PC-9 (cell line): ENCODE measurements around the gene WDR93. TPM values are rescaled to one million over a fixed set of nuclear protein-coding genes. Genes with fewer than 3 reads are reported as not detected.
A peak's percentile ranks its signal among the peaks of the same experiment; 100 is the strongest.

ENCODE experiments used
- BruUV-seq: library from RNA; stranded (reverse); fragments of 400-500 nt; replicated peaks from 2 replicates; lab custom pipeline; 2021; lab: Mats Ljungman, UMichigan
- CTCF ChIA-PET: fragments of 300-600 bp; sonication (Branson Sonifier 250); formaldehyde crosslinking; loops from one replicate; lab custom pipeline; 2022; ENCODE audit warnings: antibody characterized with exemption; lab: Charles Lee
- POLR2A ChIA-PET: fragments of 300-600 bp; sonication (Branson Sonifier 250); formaldehyde crosslinking; loops from one replicate; lab custom pipeline; 2022; ENCODE audit warnings: antibody characterized with exemption; ENCODE audit not compliant: unreplicated experiment; lab: Charles Lee
- DNase-seq, 2 experiments: peaks; one replicate each; pipeline versions ENCODE4 v3.0.0 to v3.0.0-alpha.2; 2015 to 2022; ENCODE audit warnings: mixed read lengths in 1 of 2
- H2AFZ ChIP-seq: fragments of 200-600 bp; sonication (generic); 2 replicates; pipeline ENCODE4 v1.8.1; 2017; ENCODE audit warnings: antibody characterized with exemption
- H3F3A ChIP-seq: fragments of 200-600 bp; sonication (generic); 2 replicates; pipeline ENCODE4 v1.8.1; 2017; ENCODE audit warnings: antibody characterized with exemption, mild to moderate bottlenecking, low read depth; ENCODE audit not compliant: insufficient read depth
- H3K27ac ChIP-seq: fragments of 200-600 bp; sonication (generic); 2 replicates; pipeline ENCODE4 v1.6.1; 2016; ENCODE audit warnings: mixed run types
- H3K27me3 ChIP-seq: fragments of 200-600 bp; sonication (generic); 2 replicates; pipeline ENCODE4 v1.6.1; 2016; ENCODE audit warnings: low read depth, mixed run types; ENCODE audit not compliant: insufficient read depth
- H3K36me3 ChIP-seq: fragments of 200-600 bp; sonication (generic); 2 replicates; pipeline ENCODE4 v1.6.1; 2016; ENCODE audit warnings: low read depth, mixed run types
- H3K4me1 ChIP-seq: fragments of 200-600 bp; sonication (generic); replicated peaks from 2 replicates; pipeline ENCODE4 v1.6.1; 2016; ENCODE audit warnings: mixed run types; ENCODE audit not compliant: insufficient read depth
- H3K4me2 ChIP-seq: fragments of 200-600 bp; sonication (generic); 2 replicates; pipeline ENCODE4 v1.6.1; 2017; ENCODE audit warnings: mixed run types
- H3K4me3 ChIP-seq: fragments of 200-600 bp; sonication (generic); 2 replicates; pipeline ENCODE4 v1.6.1; 2016; ENCODE audit warnings: mixed run types
- H3K79me2 ChIP-seq: fragments of 200-600 bp; sonication (generic); 2 replicates; pipeline ENCODE4 v1.6.1; 2017; ENCODE audit warnings: low read depth, mixed run types
- H3K9me2 ChIP-seq: fragments of 200-600 bp; sonication (generic); 2 replicates; pipeline ENCODE4 v1.8.1; 2017; ENCODE audit warnings: mild to moderate bottlenecking; ENCODE audit not compliant: insufficient read depth
- H3K9me3 ChIP-seq: fragments of 200-600 bp; sonication (generic); 2 replicates; pipeline ENCODE4 v1.8.1; 2016; ENCODE audit warnings: low read depth; ENCODE audit not compliant: insufficient read depth
- H4K20me1 ChIP-seq: fragments of 200-600 bp; sonication (generic); 2 replicates; pipeline ENCODE4 v1.8.1; 2017; ENCODE audit not compliant: insufficient read depth
- CTCF ChIP-seq: fragments of 200-600 bp; sonication (generic); conservative IDR thresholded peaks from 2 replicates; pipeline ENCODE4 v1.6.1; 2017; ENCODE audit warnings: mixed run types, antibody characterized with exemption, mild to moderate bottlenecking, moderate library complexity
- EZH2 ChIP-seq: fragments of 200-600 bp; sonication (generic); IDR thresholded peaks from 2 replicates; pipeline ENCODE4 v1.8.0; 2017; ENCODE audit warnings: antibody characterized with exemption, low read depth
- intact Hi-C: fragments of 100-400 bp; cut with micrococcal nuclease; formaldehyde crosslinking; loops from one replicate; pipeline ENCODE4 v1.10.0; 2022; ENCODE audit not compliant: unreplicated experiment
- total RNA-seq: library from RNA; stranded (reverse); gene quantifications from 2 replicates; pipeline ENCODE4 v1.2.3, GENCODE V29; 2021

The WDR93 gene
- total RNA-seq, 1 experiment from 2014 or later, result 1.8 TPM

DNA sequence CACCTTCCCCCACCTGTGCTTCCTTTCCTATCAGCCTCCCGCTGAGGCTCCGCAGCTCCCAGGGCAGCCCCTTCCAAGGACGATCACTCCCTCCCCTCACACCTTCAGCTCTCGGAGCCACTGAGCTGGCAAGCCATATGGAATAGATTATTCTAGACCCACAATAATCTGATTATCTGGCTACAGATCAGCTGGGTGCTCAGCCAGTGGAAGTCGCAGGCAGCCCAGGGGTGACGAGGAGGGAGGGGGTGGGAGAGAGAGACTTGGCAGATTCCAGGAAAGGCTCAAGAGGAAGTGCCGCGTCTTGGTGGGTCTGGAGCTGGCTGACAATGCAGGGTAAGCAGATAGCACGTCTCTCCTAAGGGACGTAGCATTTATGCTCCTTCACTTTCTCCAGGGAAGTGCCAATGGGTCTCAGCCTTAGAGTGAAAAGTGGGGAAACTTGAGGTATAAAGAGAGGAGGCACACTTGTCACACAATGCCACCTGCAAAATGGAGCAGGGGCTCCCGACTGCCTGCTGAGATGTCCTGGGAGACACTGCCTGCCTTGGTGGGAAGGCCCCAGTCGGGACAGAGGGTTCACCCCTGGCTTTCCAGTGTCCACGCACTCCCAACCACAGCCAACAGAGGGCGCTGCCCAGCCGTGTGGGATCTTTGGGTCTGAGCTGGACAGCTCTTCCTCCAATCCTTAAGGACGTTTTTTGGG, 69.8 kb downstream of the WDR93 start:
- DNase-seq, result peak in 1 of 2 experiments; percentile 85

DNA sequence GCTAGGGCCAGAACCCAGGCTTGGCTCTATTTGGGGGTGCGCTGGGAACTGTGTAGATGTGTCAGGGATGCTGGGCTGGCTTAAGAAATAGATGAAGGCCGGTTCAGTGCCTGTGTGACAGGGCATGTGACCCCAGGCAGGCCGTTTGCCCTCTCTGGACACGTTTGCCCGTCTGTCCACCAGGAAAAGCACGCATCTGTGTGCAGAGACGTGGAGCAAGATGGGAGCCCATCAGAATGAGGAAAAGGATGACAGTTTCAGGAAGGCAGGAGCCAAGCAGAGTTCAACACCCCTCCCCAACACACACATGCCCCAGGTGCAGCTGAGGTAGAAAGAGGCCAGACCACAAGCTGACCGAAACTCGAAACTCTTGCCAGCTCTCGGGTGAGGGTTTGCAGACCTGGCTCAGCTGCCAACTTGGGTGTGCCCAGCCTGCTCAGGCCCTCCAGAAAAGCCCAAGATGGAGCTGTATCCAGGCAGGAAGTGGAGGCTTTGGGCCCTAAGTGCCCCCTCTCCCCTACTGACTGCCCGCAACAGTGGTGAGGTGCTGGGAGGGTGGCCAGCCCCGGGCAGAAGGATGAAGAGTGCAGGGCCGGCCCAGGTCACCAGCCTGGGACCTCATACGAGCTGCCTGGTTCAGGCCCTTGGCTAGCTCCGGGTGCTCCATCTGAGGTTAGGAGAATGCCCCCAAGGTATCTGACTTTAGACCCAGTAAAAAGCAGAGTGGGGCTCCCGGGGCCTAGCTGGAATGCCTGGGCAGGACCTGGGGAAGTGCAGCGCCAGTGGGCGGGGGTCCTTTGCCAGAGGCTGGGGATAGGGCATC, 70.6 kb downstream of the WDR93 start:
- ChIA-PET CTCF (interaction anchor here (0.5 to 2.5 kb wide), 13 partner anchors 12 to 554 kb away, joined by 3 to 45 read pairs (median 5); no protein-coding TSS in a partner anchor), POLR2A (interaction anchor here (0.6 to 1.4 kb wide), 5 partner anchors 21 to 342 kb away, joined by 3 to 10 read pairs (median 4); partner anchors contain the start of gene AP3S2)
- no TSS peak for BruUV-seq
- Histone ChIP-seq H3K4me1 (peaks cover 60% of the 10 kb centered on the region), H2AFZ (no peak overlapping the region; the same call in 1 of the 2 replicates), H3K27me3 (no peaks in the 10 kb centered on the region), H4K20me1 (no peaks in the 10 kb centered on the region), H3K4me3 (no peak overlapping the region; the same call in 1 of the 2 replicates), H3K4me2 (peak overlapping the region; percentile 54), H3K36me3 (no peaks in the 10 kb centered on the region), H3K9me2 (peaks cover 4% of the 10 kb centered on the region; the same call in 1 of the 2 replicates), H3K9me3 (no peaks in the 10 kb centered on the region), H3K27ac (peak overlapping the region; percentile 98), H3K79me2 (no peaks in the 10 kb centered on the region), H3F3A (peaks cover 40% of the 10 kb centered on the region)
- no peak for TF ChIP-seq EZH2
- TF ChIP-seq CTCF, result peak; percentile 63; the same call in 1 of the 2 replicates
- intact Hi-C loops, result loop anchor here (1.0 to 5.0 kb wide), 9 partner anchors 20 to 127 kb away; no protein-coding TSS in a partner anchor
- peak; percentile 91 to 97 for DNase-seq

More for the DNA sequence above, 69.8 kb downstream of the WDR93 start:
- Histone ChIP-seq H4K20me1 (no peaks in the 10 kb centered on the region), H3K27me3 (no peaks in the 10 kb centered on the region), H3K4me2 (peak overlapping the region; percentile 54), H3K4me3 (no peak overlapping the region), H3K9me3 (no peaks in the 10 kb centered on the region), H3K9me2 (peaks cover 4% of the 10 kb centered on the region; the same call in 1 of the 2 replicates), H3K79me2 (no peaks in the 10 kb centered on the region), H3K4me1 (peaks cover 61% of the 10 kb centered on the region), H3K36me3 (no peaks in the 10 kb centered on the region), H2AFZ (no peak overlapping the region; the same call in 1 of the 2 replicates), H3K27ac (peak overlapping the region; percentile 98), H3F3A (peaks cover 46% of the 10 kb centered on the region)
- ChIA-PET CTCF (interaction anchor here (0.5 to 2.5 kb wide), 13 partner anchors 12 to 555 kb away, joined by 3 to 45 read pairs (median 5); no protein-coding TSS in a partner anchor), POLR2A (interaction anchor here (0.6 to 1.4 kb wide), 4 partner anchors 22 to 133 kb away, joined by 4 to 10 read pairs (median 5); partner anchors contain the start of gene AP3S2)
- BruUV-seq, result no TSS peak
- intact Hi-C loops, result loop anchor here (1.0 to 5.0 kb wide), 9 partner anchors 21 to 128 kb away; no protein-coding TSS in a partner anchor
- peak; percentile 93 for TF ChIP-seq CTCF
- no peak for TF ChIP-seq EZH2
